Glutamatergic neuron (in vitro differentiated cells): ENCODE results near the gene HLTF. TPM values are rescaled to one million over a fixed set of nuclear protein-coding genes. Genes with fewer than 3 reads are reported as not detected.
"Not testable (repeated sequence)": the region's sequence is repeated elsewhere in the genome, so short reads cannot be mapped to it uniquely, and the experiment has no call there.

Experiments
- DNase-seq: peaks from one replicate; pipeline ENCODE4 v3.0.0; 2022
- H3K27ac Mint-ChIP-seq: one replicate; pipeline ENCODE4 v1.8.0; 2020; ENCODE audit warnings: mild to moderate bottlenecking, mixed read lengths, inconsistent platforms; ENCODE audit not compliant: unreplicated experiment
- H3K27me3 Mint-ChIP-seq: one replicate; pipeline ENCODE4 v1.8.0; 2020; ENCODE audit warnings: mild to moderate bottlenecking, moderate library complexity, mixed read lengths, inconsistent platforms; ENCODE audit not compliant: unreplicated experiment
- H3K36me3 Mint-ChIP-seq: one replicate; pipeline ENCODE4 v1.8.0; 2020; ENCODE audit warnings: mild to moderate bottlenecking, mixed read lengths, inconsistent platforms; ENCODE audit not compliant: unreplicated experiment
- H3K4me1 Mint-ChIP-seq: one replicate; pipeline ENCODE4 v1.8.0; 2020; ENCODE audit warnings: mild to moderate bottlenecking, low read depth, mixed read lengths, inconsistent platforms; ENCODE audit not compliant: unreplicated experiment
- H3K4me3 Mint-ChIP-seq: one replicate; pipeline ENCODE4 v1.8.0; 2020; ENCODE audit warnings: mild to moderate bottlenecking, mixed read lengths, inconsistent platforms; ENCODE audit not compliant: unreplicated experiment
- H3K9me3 Mint-ChIP-seq: one replicate; pipeline ENCODE4 v1.8.0; 2020; ENCODE audit warnings: mild to moderate bottlenecking, moderate library complexity, mixed read lengths, inconsistent platforms; ENCODE audit not compliant: unreplicated experiment
- CTCF ChIP-seq: fragments of 200-600 bp; sonication (generic); IDR thresholded peaks from one replicate; pipeline ENCODE4 v1.5.0; 2021; ENCODE audit not compliant: partially characterized antibody, unreplicated experiment
- total RNA-seq: library from RNA; stranded (reverse); fragmentation: NEBNext Ultra II Directional; extraction: Animal tissue kit (Norgen Biotek cat#: 25700); gene quantifications from one replicate; pipeline ENCODE4 v1.2.1, GENCODE V29; 2021; ENCODE audit not compliant: unreplicated experiment

The HLTF gene
- total RNA-seq, 1 donor from 2014 or later = 45.1 TPM

- H3K4me3 Mint-ChIP-seq = no peak overlapping the region
- no peak for TF ChIP-seq CTCF
- H3K9me3 Mint-ChIP-seq = peaks cover 7% of the 10 kb centered on the region
- H3K36me3 Mint-ChIP-seq = no peaks in the 10 kb centered on the region
- DNase-seq = no peak
- peaks cover 3% of the 10 kb centered on the region for H3K4me1 Mint-ChIP-seq
- H3K27ac Mint-ChIP-seq = no peak overlapping the region
- peaks cover 2% of the 10 kb centered on the region for H3K27me3 Mint-ChIP-seq
Observed at GRCh38 chr3:148990236-148990635, 96.1 kb downstream of the HLTF start.

- not testable (repeated sequence) for H3K9me3 Mint-ChIP-seq, DNase-seq, H3K4me3 Mint-ChIP-seq, H3K36me3 Mint-ChIP-seq, H3K27me3 Mint-ChIP-seq, H3K27ac Mint-ChIP-seq, H3K4me1 Mint-ChIP-seq
Observed at GRCh38 chr3:148987551-148987950, 98.8 kb downstream of the HLTF start.

- H3K27ac Mint-ChIP-seq = no peak overlapping the region
- H3K4me1 Mint-ChIP-seq = no peaks in the 10 kb centered on the region
- TF ChIP-seq CTCF = no peak
- DNase-seq = no peak
- H3K9me3 Mint-ChIP-seq = no peaks in the 10 kb centered on the region
- H3K27me3 Mint-ChIP-seq = no peaks in the 10 kb centered on the region
- peaks cover 9% of the 10 kb centered on the region for H3K36me3 Mint-ChIP-seq
- no peak overlapping the region for H3K4me3 Mint-ChIP-seq
Observed at GRCh38 chr3:148981273-148981672, 105.1 kb downstream of the HLTF start.

Other genes starting within 250 kb of the HLTF start
- not detected for gene CPA3, start 221.2 kb downstream of the HLTF start, total RNA-seq
- 27.3 TPM for gene GYG1, start 95.0 kb downstream of the HLTF start, total RNA-seq
- 12.1 TPM for gene HPS3, start 43.1 kb upstream of the HLTF start, total RNA-seq
- not detected for gene CP, start 135.3 kb upstream of the HLTF start, total RNA-seq
- gene TM4SF18, start 247.1 kb upstream of the HLTF start, total RNA-seq = not detected